ENCODE results near the gene TTPAL.

DNA sequence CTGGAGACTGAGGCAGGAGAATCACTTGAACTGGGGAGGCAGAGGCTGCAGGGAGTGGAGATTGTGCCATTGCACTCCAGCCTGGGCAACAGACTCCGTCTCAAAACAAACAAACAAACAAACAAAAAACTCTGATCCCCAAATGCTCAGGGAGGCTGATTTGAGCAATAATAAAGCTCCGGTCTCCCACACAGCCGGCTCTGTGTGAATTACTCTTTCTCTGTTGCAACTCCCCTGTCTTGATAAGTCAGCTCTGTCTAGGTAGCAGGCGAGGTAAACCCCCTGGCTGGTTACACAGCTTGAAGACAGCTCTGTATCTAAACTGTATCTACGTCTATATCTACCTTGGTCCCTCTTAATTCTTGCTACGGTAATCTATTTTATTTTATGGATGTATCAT, 52.6 kb downstream of the TTPAL start:
- TF ChIP-seq, protein P1, sequence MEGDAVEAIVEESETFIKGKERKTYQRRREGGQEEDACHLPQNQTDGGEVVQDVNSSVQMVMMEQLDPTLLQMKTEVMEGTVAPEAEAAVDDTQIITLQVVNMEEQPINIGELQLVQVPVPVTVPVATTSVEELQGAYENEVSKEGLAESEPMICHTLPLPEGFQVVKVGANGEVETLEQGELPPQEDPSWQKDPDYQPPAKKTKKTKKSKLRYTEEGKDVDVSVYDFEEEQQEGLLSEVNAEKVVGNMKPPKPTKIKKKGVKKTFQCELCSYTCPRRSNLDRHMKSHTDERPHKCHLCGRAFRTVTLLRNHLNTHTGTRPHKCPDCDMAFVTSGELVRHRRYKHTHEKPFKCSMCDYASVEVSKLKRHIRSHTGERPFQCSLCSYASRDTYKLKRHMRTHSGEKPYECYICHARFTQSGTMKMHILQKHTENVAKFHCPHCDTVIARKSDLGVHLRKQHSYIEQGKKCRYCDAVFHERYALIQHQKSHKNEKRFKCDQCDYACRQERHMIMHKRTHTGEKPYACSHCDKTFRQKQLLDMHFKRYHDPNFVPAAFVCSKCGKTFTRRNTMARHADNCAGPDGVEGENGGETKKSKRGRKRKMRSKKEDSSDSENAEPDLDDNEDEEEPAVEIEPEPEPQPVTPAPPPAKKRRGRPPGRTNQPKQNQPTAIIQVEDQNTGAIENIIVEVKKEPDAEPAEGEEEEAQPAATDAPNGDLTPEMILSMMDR (IDR thresholded peaks at IDR 0.05; ENCODE audit: insufficient read depth, low read length, poor library complexity, severe bottlenecking) = no peak
- TF ChIP-seq EZH2phosphoT487 (conservative IDR thresholded peaks at IDR 0.05; ENCODE audit: low read length) = no peak

Measured in SU-DHL-6 (cell line).